ENCODE data around the gene CYTH4. TPM values are rescaled to one million over a fixed set of nuclear protein-coding genes. Genes with fewer than 3 reads are reported as not detected.

The CYTH4 gene
- total and polyA plus RNA-seq, 5 experiments from 2014 or later: 48.9 to 193 (median 60.8) TPM

DNA sequence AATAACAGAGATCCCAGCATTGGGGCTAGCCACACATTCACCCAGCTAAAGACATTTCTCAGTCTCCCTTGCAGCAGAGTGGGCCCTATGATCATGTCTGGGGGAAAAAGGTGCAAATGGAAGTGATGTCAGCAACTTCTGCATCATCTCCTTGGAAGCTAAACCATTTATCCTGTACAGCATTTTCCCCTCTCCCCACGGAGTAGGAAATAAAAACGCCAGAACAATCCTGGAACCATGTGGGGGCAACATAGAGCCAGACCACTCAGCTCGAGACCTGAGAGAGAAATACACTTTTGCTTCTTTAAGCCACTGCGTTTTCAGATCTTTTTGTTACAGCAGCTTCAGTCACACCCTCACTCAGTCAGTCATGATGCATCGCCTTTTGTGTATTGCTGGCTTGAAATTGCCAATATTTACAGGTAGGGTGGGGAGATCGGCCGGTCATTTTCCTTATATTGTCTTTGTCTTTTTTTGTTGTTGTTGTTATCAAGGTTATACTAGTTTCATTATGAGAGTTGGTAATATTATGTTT is 29.1 kb upstream of the CYTH4 start:
- DNase-seq (no peak), ATAC-seq (no peak)
- Mint-ChIP-seq H3K36me3 (no peaks in the 10 kb centered on the region), H3K4me3 (no peak overlapping the region), H3K4me1 (peaks cover 1 to 7% (median 5%) of the 10 kb centered on the region in 4 donors), H3K27ac (peak overlapping the region in 1 of 10 donors; percentile 10), H3K9me3 (no peaks in the 10 kb centered on the region), H3K27me3 (peaks cover 0 to 1% (median 0%) of the 10 kb centered on the region in 5 donors)
- POLR2A ChIA-PET: interaction anchor here (1.1 to 27.3 kb wide), 5 partner anchors 9 to 42 kb away, joined by 3 to 1090 read pairs (median 6); partner anchors contain the start of genes RAC2 and SSTR3

DNA sequence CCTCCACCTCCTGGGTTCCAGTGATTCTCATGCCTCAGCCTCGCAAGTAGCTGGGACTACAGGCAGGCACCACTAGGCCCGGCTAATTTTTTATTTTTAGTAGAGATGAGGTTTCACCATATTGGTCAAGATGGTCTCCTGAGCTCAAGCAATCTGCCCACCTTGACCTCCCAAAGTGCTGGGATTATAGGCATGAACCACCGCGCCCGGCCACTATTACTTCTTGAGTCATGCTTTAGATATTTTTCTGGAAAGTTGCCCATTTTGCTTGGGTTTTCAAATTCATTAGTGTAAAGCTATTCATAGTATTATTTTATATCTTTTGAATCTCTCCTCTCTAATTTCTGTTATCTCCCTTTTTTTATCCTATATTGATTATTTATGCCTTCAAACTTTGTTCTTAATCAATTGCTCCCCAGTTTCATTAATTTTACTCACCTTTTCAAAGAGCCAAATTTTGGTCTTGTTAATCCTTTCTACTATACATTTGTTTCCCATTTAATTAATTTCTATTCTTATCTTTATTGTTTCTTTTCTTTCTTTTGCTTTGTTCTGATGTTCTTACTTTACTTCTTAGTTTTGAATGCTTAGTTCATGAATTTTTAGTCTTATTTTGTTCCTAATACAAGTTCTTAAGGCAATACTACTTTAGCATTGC is 28.0 kb upstream of the CYTH4 start:
- no peaks in the 10 kb centered on the region for H3K9me3 Mint-ChIP-seq
- POLR2A ChIA-PET: interaction anchor here (0.9 to 27.3 kb wide), 4 partner anchors 21 to 46 kb away, joined by 3 to 1090 read pairs (median 8); partner anchors contain the start of gene SSTR3

DNA sequence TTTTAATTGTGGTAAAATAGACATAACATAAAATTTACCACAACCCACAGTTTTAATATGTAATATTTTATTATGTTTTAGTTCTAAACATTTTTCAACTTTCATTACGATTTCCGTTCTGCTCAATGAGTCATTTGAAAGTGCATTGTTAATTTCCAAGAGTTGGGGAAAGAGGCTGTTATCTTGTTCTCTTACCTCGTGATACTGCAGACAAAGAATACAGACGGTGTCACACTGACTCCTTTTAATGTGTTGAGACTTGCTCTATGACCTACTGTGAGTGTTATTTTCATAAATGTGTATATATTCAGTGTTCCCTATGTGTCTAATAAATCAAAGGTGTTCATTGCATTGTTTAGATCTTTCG is 27.5 kb upstream of the CYTH4 start:
- ATAC-seq (no peak), DNase-seq (no peak)
- H3K27ac Mint-ChIP-seq: peak overlapping the region in 3 of 10 donors; percentile 12 to 35 (median 33)
- H3K36me3 Mint-ChIP-seq: no peaks in the 10 kb centered on the region
- peaks cover 12 to 17% (median 14%) of the 10 kb centered on the region in 4 donors for H3K4me1 Mint-ChIP-seq
- no peaks in the 10 kb centered on the region for H3K9me3 Mint-ChIP-seq
- POLR2A ChIA-PET: interaction anchor here (0.9 to 27.3 kb wide), 3 partner anchors 25 to 46 kb away, joined by 4 to 1090 read pairs (median 13); partner anchors contain the start of gene SSTR3
- H3K27me3 Mint-ChIP-seq: peaks cover 0 to 1% (median 0%) of the 10 kb centered on the region in 5 donors
- H3K4me3 Mint-ChIP-seq: no peak overlapping the region

More for the DNA sequence above, 28.0 kb upstream of the CYTH4 start:
- H3K27me3 Mint-ChIP-seq: peaks cover 0 to 1% (median 0%) of the 10 kb centered on the region in 5 donors
- no peaks in the 10 kb centered on the region for H3K36me3 Mint-ChIP-seq
- peaks cover 6 to 11% (median 9%) of the 10 kb centered on the region in 4 donors for H3K4me1 Mint-ChIP-seq
- peak overlapping the region in 3 of 10 donors; percentile 12 to 35 (median 33) for H3K27ac Mint-ChIP-seq
- no peak overlapping the region for H3K4me3 Mint-ChIP-seq
- ATAC-seq (no peak), DNase-seq (no peak)

DNA sequence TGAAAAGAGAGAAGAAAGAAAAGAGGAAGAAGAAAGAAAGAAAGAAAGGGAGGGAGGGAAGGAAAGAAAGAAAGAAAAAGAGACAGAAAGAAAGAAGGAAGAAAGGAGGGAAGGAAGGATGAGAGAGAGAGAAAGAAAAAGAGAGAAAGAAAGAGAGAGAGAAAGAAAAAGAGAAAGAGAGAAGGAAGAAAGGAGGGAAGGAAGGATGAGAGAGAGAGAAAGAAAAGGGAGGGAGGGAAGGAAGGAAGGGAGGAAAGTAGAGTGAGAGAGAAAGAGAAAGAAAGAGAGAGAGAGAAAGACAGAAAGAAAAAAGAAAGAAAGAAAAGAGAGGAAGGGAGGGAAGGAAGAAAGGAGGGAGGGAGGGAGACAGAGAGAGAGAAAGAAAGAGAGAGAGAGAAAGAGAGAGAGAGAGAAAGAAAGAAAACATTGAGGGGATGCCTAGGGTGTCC is 26.7 kb upstream of the CYTH4 start:
- Mint-ChIP-seq H3K36me3 (no peaks in the 10 kb centered on the region), H3K27me3 (peaks cover 0 to 1% (median 0%) of the 10 kb centered on the region in 5 donors), H3K27ac (peak overlapping the region in 4 of 10 donors; percentile 3 to 58 (median 26)), H3K9me3 (no peaks in the 10 kb centered on the region), H3K4me1 (peaks cover 14 to 24% (median 20%) of the 10 kb centered on the region in 4 donors), H3K4me3 (no peak overlapping the region)
- no peak for ATAC-seq
- DNase-seq: no peak
- POLR2A ChIA-PET: interaction anchor here (1.2 to 10.0 kb wide), 3 partner anchors 14 to 33 kb away, joined by 4 to 180 read pairs (median 13); partner anchors contain the start of gene RAC2

DNA sequence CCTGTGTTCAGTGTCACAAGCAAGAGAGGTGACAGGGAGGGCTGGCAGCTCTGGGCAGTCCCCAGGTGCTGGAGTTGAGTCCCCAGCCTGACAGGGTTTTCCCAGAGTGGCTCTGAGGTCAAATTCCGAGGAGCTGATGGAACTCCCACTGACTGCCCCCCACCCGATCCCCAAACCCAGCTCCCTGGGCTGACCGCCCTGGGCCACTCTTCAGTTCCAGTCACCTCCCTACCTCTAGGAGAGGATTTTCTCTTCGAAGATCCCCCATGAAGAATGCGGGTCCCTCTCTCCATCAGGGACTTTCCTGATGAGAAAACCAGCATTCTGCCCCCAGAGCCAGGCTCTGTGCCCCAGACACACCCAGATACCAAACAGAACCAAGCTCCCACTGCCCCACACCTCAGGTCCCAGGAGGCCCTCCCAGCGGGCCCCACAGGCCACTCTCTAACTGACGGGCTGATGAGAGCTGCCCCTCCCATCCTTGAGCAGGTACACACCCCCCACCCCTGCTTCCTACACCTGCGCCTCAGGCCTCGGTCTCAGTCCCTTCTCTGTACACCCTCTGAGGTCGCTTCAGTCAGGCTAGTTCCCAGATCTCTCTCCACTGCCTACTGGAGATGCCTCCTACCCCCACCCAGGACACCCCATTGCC is 26.1 kb upstream of the CYTH4 start:
- ATAC-seq (no peak), DNase-seq (no peak)
- peaks cover 20 to 30% (median 26%) of the 10 kb centered on the region in 4 donors for H3K4me1 Mint-ChIP-seq
- no peaks in the 10 kb centered on the region for H3K36me3 Mint-ChIP-seq
- no peaks in the 10 kb centered on the region for H3K9me3 Mint-ChIP-seq
- peak overlapping the region in 3 of 10 donors; percentile 10 to 81 (median 40) for H3K27ac Mint-ChIP-seq
- POLR2A ChIA-PET: interaction anchor here (1.2 to 10.0 kb wide), 3 partner anchors 15 to 34 kb away, joined by 4 to 180 read pairs (median 13); partner anchors contain the start of gene RAC2
- H3K4me3 Mint-ChIP-seq: no peak overlapping the region
- peaks cover 0 to 1% (median 0%) of the 10 kb centered on the region in 5 donors for H3K27me3 Mint-ChIP-seq

DNA sequence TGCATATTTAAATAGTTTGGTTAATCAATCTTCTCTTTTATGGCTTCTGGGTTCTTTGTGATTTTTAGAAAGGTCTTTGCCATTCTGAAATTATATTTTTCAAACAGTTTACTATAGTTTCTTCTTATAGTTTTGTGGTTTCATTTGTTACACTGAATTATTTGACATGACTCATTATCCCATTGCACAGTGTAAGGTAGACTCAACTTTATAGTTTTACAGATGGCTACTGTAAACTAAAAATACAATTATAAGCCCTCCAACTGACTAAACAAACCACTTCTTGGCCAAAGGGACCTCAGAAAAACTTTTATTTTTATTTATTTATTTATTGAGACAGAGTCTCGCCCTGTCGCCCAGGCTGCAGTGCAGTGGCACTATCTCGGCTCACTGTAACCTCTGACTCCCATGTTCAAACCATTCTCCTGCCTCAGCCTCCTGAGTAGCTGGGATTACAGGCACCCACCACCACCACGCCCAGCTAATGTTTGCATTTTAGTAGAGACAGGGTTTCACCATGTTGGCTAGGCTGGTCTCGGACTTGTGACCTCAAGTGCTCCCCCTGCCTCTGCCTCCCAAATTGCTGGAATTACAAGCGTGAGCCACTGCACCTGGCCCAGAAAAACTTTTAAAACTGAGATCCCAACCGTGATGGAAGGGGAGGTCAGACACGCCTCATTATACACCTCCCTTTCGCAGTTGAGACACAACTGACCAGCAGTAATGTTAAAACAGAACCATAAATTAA is 24.1 kb upstream of the CYTH4 start:
- H3K4me3 Mint-ChIP-seq: no peak overlapping the region
- no peaks in the 10 kb centered on the region for H3K36me3 Mint-ChIP-seq
- DNase-seq: no peak
- no peaks in the 10 kb centered on the region for H3K9me3 Mint-ChIP-seq
- no peak for ATAC-seq
- H3K4me1 Mint-ChIP-seq: peaks cover 20 to 30% (median 26%) of the 10 kb centered on the region in 4 donors
- POLR2A ChIA-PET: interaction anchor here (1.3 to 10.0 kb wide), 4 partner anchors 17 to 59 kb away, joined by 3 to 180 read pairs (median 24); partner anchors contain the start of gene RAC2
- H3K27ac Mint-ChIP-seq: peak overlapping the region in 1 of 10 donors; percentile 57
- peaks cover 0 to 1% (median 0%) of the 10 kb centered on the region in 5 donors for H3K27me3 Mint-ChIP-seq

DNA sequence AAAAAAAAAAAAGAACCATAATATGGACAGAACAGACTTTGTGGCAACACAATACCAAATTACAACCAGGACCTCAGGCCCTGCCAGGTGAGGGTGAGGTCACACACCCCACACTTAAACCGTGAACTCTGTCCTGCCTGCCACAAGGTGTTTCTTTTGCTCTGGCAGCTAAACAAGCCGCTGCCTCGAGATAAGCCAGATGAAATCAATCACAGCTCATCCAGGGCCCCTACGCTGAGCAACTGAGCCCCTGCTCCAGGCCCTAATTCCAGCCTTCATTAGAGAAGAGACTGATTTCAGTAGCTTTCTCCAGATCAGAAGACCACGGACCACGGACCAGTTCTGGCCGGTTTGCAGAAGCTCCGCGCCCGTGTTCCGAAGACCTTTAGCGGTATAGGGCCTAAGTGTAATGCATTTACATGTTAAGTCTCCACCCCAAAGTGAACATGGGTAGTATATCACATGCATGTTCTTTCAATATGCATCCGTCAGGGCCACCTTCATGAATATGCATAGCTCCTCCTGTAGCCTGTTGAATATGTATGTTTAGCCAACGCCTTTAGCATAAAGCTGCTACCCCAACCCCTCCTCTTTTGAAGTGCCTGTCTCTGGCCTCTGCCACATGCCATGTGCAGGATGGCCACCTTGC is 23.4 kb upstream of the CYTH4 start:
- Mint-ChIP-seq H3K36me3 (peaks cover 0 to 4% (median 0%) of the 10 kb centered on the region in 3 donors), H3K27ac (peak overlapping the region in 1 of 10 donors; percentile 36), H3K4me3 (no peak overlapping the region), H3K4me1 (peaks cover 20 to 30% (median 25%) of the 10 kb centered on the region in 4 donors), H3K27me3 (peaks cover 0 to 1% (median 0%) of the 10 kb centered on the region in 5 donors), H3K9me3 (peaks cover 0 to 3% (median 0%) of the 10 kb centered on the region in 9 donors)
- ATAC-seq (no peak), DNase-seq (no peak)
- POLR2A ChIA-PET: interaction anchor here (0.9 to 10.0 kb wide), 11 partner anchors 9 to 92 kb away, joined by 3 to 180 read pairs (median 7); partner anchors contain the start of gene RAC2

DNA sequence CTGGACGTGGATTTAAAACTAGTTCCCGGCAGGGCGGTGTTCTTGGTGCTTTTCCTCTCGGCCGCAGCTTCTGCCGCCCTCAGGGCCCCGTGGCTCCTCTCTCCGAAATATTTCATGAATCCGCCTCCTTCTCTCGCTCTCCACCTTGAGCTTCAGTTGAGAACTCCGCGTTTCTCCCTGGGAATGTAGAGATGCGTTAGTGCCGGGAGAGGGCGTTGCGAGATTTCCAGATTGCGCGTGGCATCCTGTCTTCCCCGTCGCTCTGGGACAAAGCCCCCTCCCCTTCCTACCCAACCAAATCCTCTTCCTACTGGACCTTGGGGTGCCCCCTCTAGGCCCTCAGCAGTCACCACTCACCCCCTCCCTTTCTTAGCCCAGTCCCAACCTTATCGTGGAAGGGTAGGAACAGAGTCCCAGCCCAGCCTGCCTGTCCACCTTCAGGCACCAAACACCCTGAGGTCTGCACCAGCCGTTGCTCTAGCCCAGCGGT is 22.7 kb upstream of the CYTH4 start:
- POLR2A ChIA-PET: interaction anchor here (0.9 to 10.0 kb wide), 14 partner anchors 9 to 93 kb away, joined by 3 to 180 read pairs (median 10); partner anchors contain the start of gene RAC2
- H3K27me3 Mint-ChIP-seq: peaks cover 0 to 1% (median 0%) of the 10 kb centered on the region in 5 donors
- DNase-seq (peak in 1 of 10 donors; percentile 21), ATAC-seq (peak; percentile 36 to 42)
- H3K9me3 Mint-ChIP-seq: peaks cover 0 to 10% (median 0%) of the 10 kb centered on the region in 9 donors
- H3K27ac Mint-ChIP-seq: peak overlapping the region; percentile 25 to 75 (median 57)
- H3K4me1 Mint-ChIP-seq: peaks cover 20 to 30% (median 25%) of the 10 kb centered on the region in 4 donors
- H3K36me3 Mint-ChIP-seq: peaks cover 0 to 5% (median 0%) of the 10 kb centered on the region in 3 donors
- H3K4me3 Mint-ChIP-seq: peak overlapping the region in 7 of 10 donors; percentile 3 to 67 (median 39)

DNA sequence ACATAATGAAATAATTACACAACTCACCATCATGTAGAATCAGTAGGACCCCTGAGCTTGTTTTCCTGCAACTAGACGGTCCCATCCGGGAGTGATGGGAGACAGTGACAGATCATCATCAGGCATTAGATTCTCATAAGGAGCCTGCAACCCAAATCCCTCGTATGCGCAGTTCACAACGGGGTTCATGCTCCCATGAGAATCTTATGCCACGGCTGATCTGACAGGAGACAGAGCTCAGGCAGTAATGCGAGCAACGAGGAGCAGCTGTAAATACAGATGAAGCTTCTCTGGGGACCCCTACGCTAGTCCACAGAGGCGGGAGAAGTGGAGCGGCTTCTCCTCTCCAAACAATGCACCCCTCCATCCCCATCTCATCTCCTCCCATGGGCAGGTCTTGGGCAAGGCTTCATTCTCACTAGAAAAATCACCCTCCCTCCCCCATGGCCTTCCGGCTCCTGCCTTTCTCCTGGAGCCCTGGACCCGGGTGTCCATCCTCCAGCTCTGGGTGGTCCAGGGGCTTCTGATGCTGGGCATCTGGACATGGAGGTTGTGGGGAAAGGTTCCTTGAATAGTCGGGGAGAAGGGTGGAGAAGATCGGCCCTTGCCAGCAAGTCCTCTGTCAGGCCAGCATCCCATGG is 22.0 kb upstream of the CYTH4 start:
- DNase-seq (no peak), ATAC-seq (peak in 1 of 2 donors; percentile 15)
- POLR2A ChIA-PET: interaction anchor here (0.8 to 10.0 kb wide), 16 partner anchors 10 to 224 kb away, joined by 3 to 180 read pairs (median 7); partner anchors contain the start of genes CYTH4 and RAC2
- Mint-ChIP-seq H3K27me3 (peaks cover 0 to 1% (median 0%) of the 10 kb centered on the region in 5 donors), H3K9me3 (peaks cover 0 to 12% (median 0%) of the 10 kb centered on the region in 9 donors), H3K27ac (peak overlapping the region in 5 of 10 donors; percentile 25 to 72 (median 53)), H3K4me1 (peaks cover 19 to 29% (median 25%) of the 10 kb centered on the region in 4 donors), H3K4me3 (peak overlapping the region in 5 of 10 donors; percentile 9 to 53 (median 29)), H3K36me3 (peaks cover 0 to 5% (median 0%) of the 10 kb centered on the region in 3 donors)

DNA sequence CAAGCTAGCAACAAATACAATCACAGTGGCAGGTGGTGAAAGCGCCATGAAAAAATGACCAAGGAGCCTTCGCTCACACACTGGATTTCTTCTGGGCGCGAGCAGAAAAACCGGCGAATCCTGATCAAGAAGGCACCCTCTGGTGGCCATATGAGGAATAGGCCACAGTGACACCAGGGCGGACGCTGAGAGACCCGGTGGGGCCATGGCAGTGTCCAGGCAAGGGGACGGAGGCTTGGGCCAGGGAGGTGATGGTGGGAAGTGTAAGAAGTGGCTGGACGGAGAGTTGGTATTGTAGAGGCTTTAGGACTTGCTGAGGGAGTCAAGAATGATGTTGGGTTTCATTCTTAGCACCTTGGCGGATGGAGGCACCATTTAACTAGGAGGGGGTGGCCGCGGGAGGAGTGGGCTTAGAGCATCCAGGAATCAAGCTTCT is 21.4 kb upstream of the CYTH4 start:
- Mint-ChIP-seq H3K9me3 (peaks cover 0 to 12% (median 0%) of the 10 kb centered on the region in 9 donors), H3K27me3 (peaks cover 0 to 1% (median 0%) of the 10 kb centered on the region in 5 donors), H3K36me3 (peaks cover 0 to 5% (median 0%) of the 10 kb centered on the region in 3 donors), H3K27ac (peak overlapping the region; percentile 10 to 90 (median 54)), H3K4me3 (peak overlapping the region in 6 of 10 donors; percentile 9 to 53 (median 30)), H3K4me1 (peaks cover 16 to 26% (median 24%) of the 10 kb centered on the region in 4 donors)
- POLR2A ChIA-PET: interaction anchor here (0.8 to 10.0 kb wide), 14 partner anchors 19 to 229 kb away, joined by 3 to 180 read pairs (median 10); partner anchors contain the start of genes CYTH4 and RAC2
- ATAC-seq (peak; percentile 76 to 85), DNase-seq (peak in 9 of 10 donors; percentile 41 to 83 (median 61))
